PC-3 (cell line): ENCODE results near the gene UBR3. TPM values are rescaled to one million over a fixed set of nuclear protein-coding genes. Genes with fewer than 3 reads are reported as not detected.
"Not testable (repeated sequence)": the region's sequence is repeated elsewhere in the genome, so short reads cannot be mapped to it uniquely, and the experiment has no call there.

Experiments used
- ATAC-seq: fragments of 200-7000 bp; cut with Tn5 transposase; 2 replicates; pipeline ENCODE4 v1.9.1; 2020; ENCODE audit warnings: mild to moderate bottlenecking, moderate library complexity
- BruUV-seq: library from RNA; stranded (reverse); fragments of 400-500 nt; replicated peaks from 2 replicates; lab custom pipeline; 2021; lab: Mats Ljungman, UMichigan
- CTCF ChIA-PET: fragments of 300-600 bp; sonication (Branson Sonifier 250); formaldehyde crosslinking; loops from one replicate; lab custom pipeline; 2022; ENCODE audit warnings: antibody characterized with exemption; lab: Charles Lee
- POLR2A ChIA-PET: fragments of 300-600 bp; sonication (Branson Sonifier 250); formaldehyde crosslinking; loops from one replicate; lab custom pipeline; 2022; ENCODE audit warnings: antibody characterized with exemption; ENCODE audit not compliant: unreplicated experiment; lab: Charles Lee
- DNase-seq: peaks from one replicate; pipeline ENCODE4 v3.0.0-alpha.2; 2015
- H2AFZ ChIP-seq: fragments of 300-600 bp; sonication (generic); 2 replicates; pipeline ENCODE4 v1.6.0; 2016; ENCODE audit warnings: antibody characterized with exemption, low read length
- H3F3A ChIP-seq: fragments of 300-600 bp; sonication (generic); one replicate; pipeline ENCODE4 v1.6.0; 2017; ENCODE audit warnings: antibody characterized with exemption, low read length, control low read depth, mild to moderate bottlenecking; ENCODE audit not compliant: unreplicated experiment
- H3K27ac ChIP-seq: fragments of 300-600 bp; sonication (generic); 2 replicates; pipeline ENCODE4 v1.5.1; 2016; ENCODE audit warnings: mild to moderate bottlenecking, low read length
- H3K27me3 ChIP-seq: fragments of 300-600 bp; sonication (generic); 2 replicates; pipeline ENCODE4 v1.6.1; 2016; ENCODE audit warnings: low read length, mixed read lengths
- H3K36me3 ChIP-seq: fragments of 300-600 bp; sonication (generic); 2 replicates; pipeline ENCODE4 v1.6.1; 2016; ENCODE audit warnings: low read depth, mixed run types, low read length, mixed read lengths
- H3K4me1 ChIP-seq: fragments of 300-600 bp; sonication (generic); 2 replicates; pipeline ENCODE4 v1.5.1; 2016; ENCODE audit warnings: low read length; ENCODE audit not compliant: insufficient read depth
- H3K4me2 ChIP-seq: fragments of 300-600 bp; sonication (generic); 2 replicates; pipeline ENCODE4 v1.6.0; 2016; ENCODE audit warnings: low read length
- H3K4me3 ChIP-seq: fragments of 300-600 bp; sonication (generic); 2 replicates; pipeline ENCODE4 v1.5.1; 2016; ENCODE audit warnings: mild to moderate bottlenecking, low read length, mixed read lengths
- H3K79me2 ChIP-seq: fragments of 300-600 bp; sonication (generic); 2 replicates; pipeline ENCODE4 v1.6.1; 2017; ENCODE audit warnings: low read length, mixed read lengths
- H3K9ac ChIP-seq: fragments of 300-600 bp; sonication (generic); 2 replicates; pipeline ENCODE4 v1.6.0; 2016; ENCODE audit warnings: mild to moderate bottlenecking, low read length
- H3K9me2 ChIP-seq: fragments of 300-600 bp; sonication (generic); replicated peaks from 2 replicates; pipeline ENCODE4 v1.6.1; 2016; ENCODE audit warnings: mixed run types, low read length, mixed read lengths
- H3K9me3 ChIP-seq: fragments of 300-600 bp; sonication (generic); 2 replicates; pipeline ENCODE4 v1.6.1; 2016; ENCODE audit warnings: low read length, mixed read lengths
- H4K20me1 ChIP-seq: fragments of 300-600 bp; sonication (generic); 2 replicates; pipeline ENCODE4 v1.6.1; 2016; ENCODE audit warnings: low read length, mixed read lengths
- CTCF ChIP-seq: fragments of 300-600 bp; sonication (generic); conservative IDR thresholded peaks from 2 replicates; pipeline ENCODE4 v1.5.1; 2017; ENCODE audit warnings: antibody characterized with exemption, low read depth, mild to moderate bottlenecking, low read length
- EZH2 ChIP-seq: fragments of 300-600 bp; sonication (generic); IDR thresholded peaks from one replicate; pipeline ENCODE4 v1.6.1; 2017; ENCODE audit warnings: antibody characterized with exemption, mild to moderate bottlenecking, low read length; ENCODE audit not compliant: unreplicated experiment
- EZH2phosphoT487 ChIP-seq: fragments of 300-600 bp; sonication (generic); IDR thresholded peaks from 2 replicates; pipeline ENCODE4 v1.6.1; 2018; ENCODE audit warnings: mild to moderate bottlenecking, antibody characterized with exemption, low read length, borderline replicate concordance
- intact Hi-C: fragments of 100-400 bp; cut with micrococcal nuclease; formaldehyde crosslinking; loops from 2 replicates; pipeline ENCODE4 v1.9.0; 2023
- total RNA-seq: library from RNA; depleted of rRNA; stranded (reverse); fragments of >200 nt; gene quantifications from 2 replicates; pipeline ENCODE4 v1.2.3, GENCODE V29; 2014

Gene UBR3
- total RNA-seq, 1 experiment from 2014 or later: 30.9 TPM

- no peak for ATAC-seq
- H3K9ac ChIP-seq: no peak overlapping the region
- H3K79me2 ChIP-seq: peaks cover 89% of the 10 kb centered on the region
These were observed 38.2 kb downstream of the UBR3 start for GRCh38 chr2:169865492-169865891.

GRCh38 chr2:169866230-169866629 lies 39.0 kb downstream of the UBR3 start:
- H3K9me2 ChIP-seq, BruUV-seq, ATAC-seq, DNase-seq, CTCF ChIA-PET, H3K4me1 ChIP-seq, H4K20me1 ChIP-seq, H2AFZ ChIP-seq, H3K27ac ChIP-seq, H3K9ac ChIP-seq, intact Hi-C loops, H3F3A ChIP-seq, POLR2A ChIA-PET, H3K27me3 ChIP-seq, H3K9me3 ChIP-seq, H3K4me3 ChIP-seq, H3K4me2 ChIP-seq, H3K36me3 ChIP-seq: not testable (repeated sequence)
- peaks cover 89% of the 10 kb centered on the region for H3K79me2 ChIP-seq

More at GRCh38 chr2:169865492-169865891, 38.2 kb downstream of the UBR3 start:
- H3K27ac ChIP-seq: no peak overlapping the region
- no peaks in the 10 kb centered on the region for H3K27me3 ChIP-seq
- intact Hi-C loops: no loop called here
- no peak overlapping the region for H3K4me2 ChIP-seq
- no peaks in the 10 kb centered on the region for H3K4me1 ChIP-seq
- H4K20me1 ChIP-seq: no peaks in the 10 kb centered on the region
- no peaks in the 10 kb centered on the region for H3F3A ChIP-seq
- BruUV-seq: no TSS peak
- no peak for DNase-seq
- no peaks in the 10 kb centered on the region for H3K9me2 ChIP-seq
- no peak overlapping the region for H3K4me3 ChIP-seq
- no peak for TF ChIP-seq CTCF
- no peak for TF ChIP-seq EZH2
- TF ChIP-seq EZH2phosphoT487: no peak
- H3K36me3 ChIP-seq: no peaks in the 10 kb centered on the region
- ChIA-PET POLR2A (no interaction called here), CTCF (no interaction called here)
- no peaks in the 10 kb centered on the region for H3K9me3 ChIP-seq
- no peak overlapping the region for H2AFZ ChIP-seq

GRCh38 chr2:169867579-169867978 lies 40.3 kb downstream of the UBR3 start:
- BruUV-seq: no TSS peak
- intact Hi-C loops: no loop called here
- CTCF ChIA-PET: no interaction called here
- no peaks in the 10 kb centered on the region for H3K27me3 ChIP-seq
- no peak overlapping the region for H3K9ac ChIP-seq
- TF ChIP-seq EZH2phosphoT487 (no peak), CTCF (no peak), EZH2 (no peak)
- H2AFZ ChIP-seq: no peak overlapping the region
- H3K9me3 ChIP-seq: no peaks in the 10 kb centered on the region
- POLR2A ChIA-PET: no interaction called here
- H3K4me1 ChIP-seq: no peaks in the 10 kb centered on the region
- no peaks in the 10 kb centered on the region for H3K36me3 ChIP-seq
- H3K4me2 ChIP-seq: no peak overlapping the region
- no peaks in the 10 kb centered on the region for H3F3A ChIP-seq
- H3K27ac ChIP-seq: no peak overlapping the region
- H4K20me1 ChIP-seq: no peaks in the 10 kb centered on the region
- H3K4me3 ChIP-seq: no peak overlapping the region
- no peak for DNase-seq
- H3K79me2 ChIP-seq: peaks cover 83% of the 10 kb centered on the region
- H3K9me2 ChIP-seq: no peaks in the 10 kb centered on the region
- no peak for ATAC-seq
